ENCODE measurements around the gene NCOA5.
"Not testable (repeated sequence)": the region's sequence is repeated elsewhere in the genome, so short reads cannot be mapped to it uniquely, and the experiment has no call there.

NCOA5 gene

DNA sequence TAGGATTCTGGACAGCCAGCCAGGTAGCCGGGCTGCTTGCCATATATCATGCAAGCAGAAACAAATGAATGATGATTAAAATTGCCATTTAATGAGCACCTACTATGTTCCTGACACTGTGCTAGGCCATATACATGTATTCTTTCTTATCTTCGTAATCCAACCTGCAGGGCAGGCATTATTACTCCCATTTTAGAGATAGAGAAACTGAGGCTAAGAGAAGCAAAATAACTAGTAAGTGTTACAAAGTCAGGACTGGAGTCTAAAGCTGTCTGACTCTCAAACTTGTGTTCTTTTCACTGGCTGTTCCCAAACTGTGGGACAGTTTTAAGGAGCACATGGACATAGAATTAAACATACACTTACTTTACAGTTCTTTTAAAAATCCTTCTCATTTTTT is 30.4 kb upstream of the NCOA5 start:
- no peak for DNase-seq (ENCODE audit: low read depth)

DNA sequence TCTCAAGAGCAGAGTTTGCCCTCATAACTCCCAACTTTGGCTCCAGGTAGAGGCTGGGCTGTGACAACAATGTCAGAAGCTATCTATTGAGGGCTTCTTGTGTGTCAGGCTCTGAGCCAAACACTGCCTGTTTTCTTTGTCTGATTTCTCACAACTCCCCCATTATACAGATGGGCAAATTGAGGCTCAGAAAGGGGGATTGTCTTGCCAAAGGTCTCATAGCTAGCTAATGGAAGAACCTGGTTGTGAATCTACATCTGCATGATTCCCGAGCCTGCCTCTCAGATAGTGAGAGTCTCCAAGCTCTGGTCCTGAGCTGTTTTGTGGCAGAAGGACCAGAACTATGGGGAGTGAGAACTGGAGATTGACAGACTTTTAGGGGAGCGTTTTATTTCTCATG is 29.8 kb upstream of the NCOA5 start:
- DNase-seq (ENCODE audit: low read depth): no peak

DNA sequence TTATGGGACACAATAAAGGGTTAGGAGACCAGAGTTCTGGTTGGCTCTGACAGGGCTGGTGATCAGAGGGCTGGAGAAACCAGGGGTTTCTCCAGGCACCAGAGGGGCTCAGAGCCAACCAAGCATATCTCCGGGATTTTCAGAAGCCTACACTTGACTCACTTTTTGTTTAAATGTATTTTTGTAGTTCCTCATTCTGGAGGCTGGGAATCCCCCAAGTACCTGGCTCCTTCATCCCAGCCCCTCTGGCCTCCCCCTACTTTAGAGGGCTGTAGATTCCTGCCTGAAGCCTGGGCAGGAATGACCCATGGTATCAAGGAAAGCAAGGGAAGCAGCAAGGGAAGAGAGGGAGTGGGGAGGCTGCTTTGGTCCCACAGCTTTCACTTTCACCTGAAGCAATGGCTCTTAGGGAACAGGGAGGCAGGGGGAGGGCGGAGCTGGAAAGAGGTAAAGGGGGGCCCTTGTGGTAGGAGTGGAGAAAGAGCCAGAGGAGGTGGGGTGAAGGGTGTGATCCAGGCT is 29.3 kb upstream of the NCOA5 start:
- no peak for DNase-seq (ENCODE audit: low read depth)

DNA sequence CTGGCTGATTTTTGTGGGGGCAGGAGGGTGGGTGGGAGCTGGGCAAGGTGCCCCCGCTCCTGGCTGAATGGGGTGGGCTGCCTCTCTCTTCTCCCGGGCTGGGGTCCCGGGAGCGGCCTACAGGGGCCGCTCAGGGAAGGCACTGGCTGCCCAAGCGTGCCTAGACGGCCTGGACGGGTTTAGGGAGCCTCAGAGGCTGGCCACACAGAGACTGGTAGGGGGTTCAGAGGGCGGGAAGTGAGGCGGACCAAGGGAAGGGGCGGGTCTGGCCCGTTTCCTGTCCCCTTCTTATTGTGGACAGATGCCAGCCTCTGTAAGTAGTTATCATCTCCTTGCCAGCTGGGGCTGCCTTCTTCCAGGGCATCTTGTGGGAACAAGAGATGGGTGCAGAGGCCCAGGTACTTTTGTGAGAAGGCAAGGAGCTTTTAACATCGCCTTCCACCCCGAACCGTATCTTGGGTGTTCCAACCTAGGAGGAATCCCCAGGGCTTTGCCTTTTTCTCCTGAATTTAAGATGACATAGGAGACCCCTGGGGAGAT is 28.8 kb upstream of the NCOA5 start:
- no peak for DNase-seq (ENCODE audit: low read depth)

DNA sequence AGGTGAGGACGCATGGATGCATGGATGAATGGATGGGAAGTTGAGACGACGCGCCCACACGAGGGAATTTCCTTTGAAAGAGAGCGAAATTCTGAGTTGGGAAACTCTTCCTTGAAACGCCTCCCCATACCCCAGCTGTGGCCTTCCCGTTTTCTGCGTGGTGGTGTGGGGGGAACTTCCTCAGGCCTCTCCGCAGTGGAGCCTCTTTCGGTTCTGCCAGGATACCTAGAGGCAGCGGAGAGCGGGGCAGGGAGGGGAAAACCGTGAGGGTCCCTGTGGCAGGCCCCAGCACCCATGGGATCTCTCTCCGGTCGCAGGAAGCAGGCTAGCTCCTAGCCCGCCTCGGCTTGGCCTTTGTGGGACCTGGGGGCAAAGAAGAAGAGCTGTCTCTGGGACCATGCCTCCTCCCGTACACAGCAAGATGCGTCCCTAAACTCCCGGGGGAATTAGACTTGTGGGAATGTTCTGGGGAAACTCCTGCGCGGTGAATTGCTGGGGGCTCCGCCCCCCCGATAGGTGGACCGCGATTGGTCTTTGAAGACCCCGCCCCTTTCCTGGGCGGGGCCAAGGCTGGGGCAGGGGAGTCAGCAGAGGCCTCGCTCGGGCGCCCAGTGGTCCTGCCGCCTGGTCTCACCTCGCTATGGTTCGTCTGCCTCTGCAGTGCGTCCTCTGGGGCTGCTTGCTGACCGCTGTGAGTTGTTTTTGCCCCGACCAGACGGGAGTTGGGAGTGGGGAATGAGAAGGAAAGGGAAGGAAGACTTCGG is 28.1 kb upstream of the NCOA5 start, which contains the start of gene CD40:
TSS of gene CD40 (plus strand) at position 611 of the 764 bp plus-strand sequence. CDS start at position 641, 30 bp downstream.
- peak; percentile 71 for DNase-seq (ENCODE audit: low read depth)

DNA sequence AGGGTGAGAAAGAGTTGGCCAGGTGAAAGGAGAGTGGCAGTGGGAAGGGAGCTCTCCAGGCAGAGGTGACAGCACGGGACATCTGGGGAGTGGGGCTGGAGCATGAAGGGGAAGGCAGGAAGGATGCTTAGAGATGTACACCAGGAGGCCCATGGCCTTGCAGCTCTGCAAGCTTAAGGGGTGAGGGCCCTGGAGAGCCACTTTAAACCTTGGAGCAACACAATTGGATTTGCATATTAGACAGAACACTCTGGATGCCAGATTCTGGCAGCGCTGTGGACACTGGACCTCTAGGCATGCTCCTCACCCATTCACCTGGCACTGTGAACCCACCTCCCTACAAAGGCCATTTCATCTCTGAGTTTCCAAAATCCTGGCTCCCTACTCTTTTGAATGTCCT is 24.7 kb upstream of the NCOA5 start:
- no peak for DNase-seq (ENCODE audit: low read depth)

DNA sequence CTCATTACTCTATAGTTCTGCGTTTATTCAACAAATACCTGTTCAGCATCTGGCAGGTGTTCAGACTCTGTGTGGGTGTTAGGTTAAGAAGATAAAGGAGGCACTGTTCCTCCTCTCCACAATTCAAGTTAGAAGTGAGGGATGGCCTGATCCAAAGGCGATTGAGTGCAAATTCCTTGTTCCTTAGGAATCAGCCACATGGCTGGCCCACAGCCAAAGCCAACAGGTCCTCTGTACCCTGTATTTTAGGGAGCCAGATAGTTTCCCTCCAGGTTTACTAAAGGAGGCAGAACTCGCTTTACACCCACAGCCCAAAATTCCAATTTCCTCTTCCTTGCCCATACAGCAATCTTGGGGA is 23.3 kb upstream of the NCOA5 start:
- no peak for DNase-seq (ENCODE audit: low read depth)

DNA sequence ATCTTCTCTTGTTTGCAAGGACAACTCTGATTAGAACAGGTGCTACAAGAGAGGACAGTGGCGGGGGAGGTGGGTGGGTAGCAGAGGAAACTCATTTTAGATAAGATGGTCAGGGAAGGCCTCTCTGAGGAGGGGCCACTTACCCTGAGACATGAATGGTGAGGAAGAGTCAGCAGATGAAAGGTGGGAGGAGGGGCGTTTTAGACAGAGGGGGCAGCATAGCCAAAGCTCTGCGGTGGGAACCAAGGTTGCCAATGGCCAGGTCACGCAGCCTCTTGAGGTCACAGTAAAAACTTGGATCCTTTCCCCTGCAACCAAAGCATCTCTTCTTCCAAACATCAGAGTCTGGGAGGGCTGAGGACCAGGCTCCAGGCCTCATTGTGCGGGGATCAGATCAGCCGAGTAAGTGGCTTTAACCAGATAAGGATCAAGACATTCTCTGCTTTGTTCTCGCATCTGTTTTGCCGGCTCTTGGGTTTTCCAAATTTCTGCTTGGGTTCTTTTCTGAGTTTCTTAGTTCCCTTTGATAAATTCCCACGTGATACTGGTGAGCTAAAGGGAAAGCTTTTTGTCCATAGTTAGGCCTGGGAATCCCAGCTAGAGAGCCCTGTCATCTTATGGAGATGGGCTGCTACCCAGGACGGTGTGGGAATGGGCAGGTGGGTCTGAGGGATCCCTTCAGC is 22.8 kb upstream of the NCOA5 start:
- DNase-seq (ENCODE audit: low read depth): no peak

DNA sequence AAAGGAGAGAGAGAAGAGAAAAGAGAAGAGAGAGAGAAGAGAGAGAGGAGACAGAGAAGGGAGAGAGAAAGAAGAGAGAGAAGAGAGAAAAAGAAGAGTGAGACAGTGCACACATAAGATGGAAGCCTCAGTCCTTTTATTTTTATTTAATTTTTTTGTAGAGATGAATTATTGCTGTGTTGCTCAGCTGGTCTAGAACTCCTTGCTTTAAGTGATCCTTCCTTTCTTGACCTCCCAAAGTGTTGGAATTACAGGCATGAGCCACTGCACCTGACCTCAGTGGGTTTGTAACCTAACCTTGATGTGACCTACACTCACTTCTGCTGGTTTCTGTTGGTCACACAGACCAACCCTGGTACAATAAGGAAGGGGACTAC is 22.1 kb upstream of the NCOA5 start:
- DNase-seq (ENCODE audit: low read depth): no peak

DNA sequence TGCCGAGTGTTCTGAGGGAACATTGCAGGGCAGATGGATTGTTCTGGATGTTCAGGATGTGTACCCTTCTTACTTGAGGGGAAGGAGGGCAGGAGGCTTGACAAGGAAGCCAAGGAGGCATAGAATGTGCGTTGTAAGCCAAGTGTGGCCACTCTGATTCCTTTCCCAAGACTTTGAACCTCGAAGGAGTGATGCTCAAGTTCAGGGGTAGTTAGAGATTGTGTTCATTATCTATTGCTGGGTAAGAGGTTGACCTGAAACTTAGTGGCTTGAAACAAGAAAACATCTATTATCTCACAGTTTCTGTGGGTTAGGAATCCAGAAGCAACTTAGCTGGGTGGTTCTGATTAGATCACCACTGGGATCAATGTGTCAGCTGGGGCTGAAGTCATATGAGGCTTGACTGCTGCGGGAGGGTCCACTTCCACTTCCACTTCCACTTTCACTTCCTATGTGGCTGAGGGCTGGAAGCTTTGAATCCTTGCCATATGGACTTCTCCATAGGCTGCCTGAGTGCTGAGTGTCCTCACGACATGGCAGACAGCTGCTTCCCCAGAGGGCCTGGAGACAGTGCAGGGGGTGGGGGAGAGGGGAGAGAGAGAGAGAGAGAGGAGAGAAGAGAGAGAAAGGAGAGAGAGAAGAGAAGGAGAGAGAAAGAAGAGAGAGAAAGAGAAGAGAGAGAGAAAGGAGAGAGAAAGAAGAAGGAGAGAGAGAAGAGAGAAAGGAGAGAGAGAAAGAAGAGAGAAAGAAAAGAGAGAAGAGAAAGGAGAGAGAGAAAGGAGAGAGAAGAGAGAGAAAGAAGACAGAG is 21.5 kb upstream of the NCOA5 start:
- no peak for DNase-seq (ENCODE audit: low read depth)

DNA sequence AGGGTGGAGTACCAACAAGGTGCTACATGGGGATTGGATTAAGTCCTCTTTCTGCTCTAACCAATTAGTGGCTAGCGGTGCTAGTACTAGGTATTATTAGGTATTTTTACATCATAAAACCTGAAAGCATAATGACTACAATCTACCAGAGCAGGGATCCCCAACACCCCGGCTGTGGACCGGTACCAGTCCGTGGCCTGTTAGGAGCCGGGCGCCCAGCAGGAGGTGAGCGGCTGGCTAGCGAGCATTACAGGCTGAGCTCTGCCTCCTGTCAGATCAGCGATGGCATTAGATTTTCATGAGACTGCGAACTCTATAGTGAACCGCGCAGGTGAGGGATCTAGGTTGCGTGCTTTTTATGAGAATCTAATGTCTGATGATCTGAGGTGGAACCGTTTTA is 19.2 kb upstream of the NCOA5 start:
- DNase-seq (ENCODE audit: low read depth): no peak

DNA sequence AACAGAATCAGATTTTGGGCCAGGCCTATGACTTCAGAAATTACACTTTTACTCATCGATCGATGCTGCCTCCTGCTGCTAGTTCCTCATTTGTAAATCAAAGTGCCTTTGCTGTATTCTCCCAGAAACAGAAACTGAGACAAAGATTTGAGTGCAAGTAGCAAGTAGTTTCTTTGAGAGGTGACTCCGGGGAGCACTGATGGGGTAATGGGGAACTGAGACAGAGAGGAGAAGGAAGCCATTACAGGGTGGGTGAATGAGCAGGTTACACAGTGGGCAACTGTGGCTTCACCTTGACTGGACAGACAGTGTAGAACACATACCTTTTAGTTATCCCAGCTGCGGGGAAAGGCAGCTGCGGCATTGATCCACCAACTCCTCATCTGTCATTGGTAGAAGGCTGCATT is 18.7 kb upstream of the NCOA5 start:
- no peak for DNase-seq (ENCODE audit: low read depth)

DNA sequence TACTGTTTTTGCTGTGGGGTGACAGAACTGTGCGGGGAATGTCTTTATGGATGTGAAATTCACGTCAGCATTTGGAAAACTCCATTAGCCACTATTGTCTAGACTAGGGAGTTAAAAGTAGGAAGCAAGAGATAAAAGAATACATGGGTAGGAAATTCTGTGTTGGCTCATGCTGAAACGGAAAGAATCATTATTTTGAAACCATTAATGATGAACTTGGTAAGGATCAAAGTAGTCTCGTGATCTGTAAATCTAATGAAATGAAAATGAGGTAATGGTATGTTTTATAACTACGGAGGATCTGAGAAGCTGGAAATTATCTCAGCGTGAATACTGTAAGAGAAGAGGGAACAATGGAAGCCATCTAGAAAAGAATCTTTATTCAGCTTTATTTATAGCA is 17.3 kb upstream of the NCOA5 start:
- no peak for DNase-seq (ENCODE audit: low read depth)

DNA sequence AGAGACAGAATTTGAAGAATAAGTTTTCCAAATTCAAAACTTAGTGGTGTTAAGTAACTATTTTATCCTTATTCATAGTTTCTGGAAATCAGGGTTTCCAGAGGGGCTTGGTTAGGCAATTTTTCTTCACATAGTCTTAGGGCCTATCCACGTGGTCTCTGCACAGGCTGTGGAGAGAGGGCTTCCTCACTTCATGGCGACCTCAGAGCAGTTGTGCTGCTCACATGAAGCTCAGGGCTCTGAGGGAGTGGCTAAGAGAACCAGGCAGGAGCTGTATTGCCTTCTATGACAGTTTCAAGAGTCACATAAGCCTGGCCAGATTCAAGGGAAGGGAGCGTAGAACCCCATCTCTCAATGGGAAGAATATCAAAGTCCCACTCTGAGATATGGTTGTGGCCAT is 14.5 kb upstream of the NCOA5 start:
- no peak for DNase-seq (ENCODE audit: low read depth)

DNA sequence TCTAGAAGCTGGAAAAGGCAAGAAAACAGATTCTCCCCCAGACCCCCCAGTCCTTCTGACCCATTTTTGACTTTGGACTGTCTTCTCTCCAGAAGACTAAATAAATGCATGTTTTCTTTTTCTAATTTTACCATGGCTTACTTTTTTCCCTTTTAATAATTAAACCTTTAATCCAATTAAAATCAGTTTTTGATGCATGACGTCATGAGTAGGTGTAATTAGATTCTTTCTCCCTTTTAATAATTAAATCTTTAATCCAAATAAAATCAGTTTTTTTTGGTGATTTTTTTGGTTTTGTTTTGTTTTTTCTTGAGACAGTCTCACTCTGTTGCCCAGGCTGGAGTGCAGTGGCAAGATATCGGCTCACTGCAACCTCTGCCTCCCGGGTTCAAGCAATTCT is 13.2 kb upstream of the NCOA5 start:
- DNase-seq (ENCODE audit: low read depth): no peak

DNA sequence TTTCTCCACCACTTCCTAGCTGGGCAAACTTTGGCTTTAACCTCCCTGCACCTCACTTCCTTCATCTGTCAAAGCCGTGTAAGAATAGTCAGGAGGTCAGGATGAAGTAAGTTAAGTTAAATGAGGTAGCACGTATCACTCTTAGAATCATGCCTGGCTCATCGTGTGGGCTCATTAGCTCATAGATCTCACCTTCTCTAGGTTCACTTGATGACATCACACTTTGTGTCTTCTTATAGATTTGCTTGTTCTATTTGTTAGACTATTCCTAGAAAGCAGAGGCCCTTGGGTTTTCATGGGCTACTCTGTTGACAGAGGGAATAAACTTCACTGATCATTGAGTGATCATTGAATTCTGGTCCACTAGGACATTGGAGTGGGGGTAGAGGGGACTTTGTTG is 12.2 kb upstream of the NCOA5 start:
- DNase-seq (ENCODE audit: low read depth): no peak

DNA sequence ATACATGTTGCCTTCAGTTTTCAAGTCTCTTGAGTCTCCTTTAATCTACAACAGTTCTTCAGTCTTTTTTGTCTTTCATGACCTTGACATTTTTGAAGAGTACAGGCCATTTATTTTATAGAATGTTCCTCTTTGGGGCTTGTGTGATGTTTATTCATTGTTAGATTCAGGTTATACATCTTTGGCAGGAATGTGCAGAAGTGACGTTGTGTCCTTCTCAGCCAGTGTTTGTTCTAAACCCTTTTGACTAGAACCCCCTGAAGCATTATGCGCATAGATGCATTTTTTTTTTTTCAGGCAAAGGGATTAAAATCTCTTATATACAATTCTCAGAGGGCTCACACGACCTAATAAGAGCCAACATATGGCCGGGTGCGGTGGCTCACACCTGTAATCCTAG is 11.2 kb upstream of the NCOA5 start:
- no peak for DNase-seq (ENCODE audit: low read depth)

DNA sequence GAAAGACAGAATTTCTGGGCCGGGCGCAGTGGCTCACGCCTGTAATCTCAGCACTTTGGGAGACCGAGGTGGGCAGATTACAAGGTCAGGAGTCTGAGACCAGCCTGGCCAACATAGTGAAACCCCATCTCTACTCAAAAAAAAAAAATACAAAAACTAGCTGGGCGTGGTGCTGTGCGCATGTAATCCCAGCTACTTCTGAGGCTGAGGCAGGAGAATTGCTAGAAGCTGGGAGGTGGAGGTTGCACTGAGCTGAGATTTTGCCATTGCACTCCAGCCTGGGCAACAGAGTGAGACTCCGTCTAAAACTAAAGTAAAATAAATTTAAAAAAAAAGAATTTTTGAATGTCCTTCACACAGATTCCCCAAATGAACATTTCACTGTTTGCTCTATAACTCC is 10.7 kb upstream of the NCOA5 start:
- DNase-seq (ENCODE audit: low read depth): not testable (repeated sequence)

DNA sequence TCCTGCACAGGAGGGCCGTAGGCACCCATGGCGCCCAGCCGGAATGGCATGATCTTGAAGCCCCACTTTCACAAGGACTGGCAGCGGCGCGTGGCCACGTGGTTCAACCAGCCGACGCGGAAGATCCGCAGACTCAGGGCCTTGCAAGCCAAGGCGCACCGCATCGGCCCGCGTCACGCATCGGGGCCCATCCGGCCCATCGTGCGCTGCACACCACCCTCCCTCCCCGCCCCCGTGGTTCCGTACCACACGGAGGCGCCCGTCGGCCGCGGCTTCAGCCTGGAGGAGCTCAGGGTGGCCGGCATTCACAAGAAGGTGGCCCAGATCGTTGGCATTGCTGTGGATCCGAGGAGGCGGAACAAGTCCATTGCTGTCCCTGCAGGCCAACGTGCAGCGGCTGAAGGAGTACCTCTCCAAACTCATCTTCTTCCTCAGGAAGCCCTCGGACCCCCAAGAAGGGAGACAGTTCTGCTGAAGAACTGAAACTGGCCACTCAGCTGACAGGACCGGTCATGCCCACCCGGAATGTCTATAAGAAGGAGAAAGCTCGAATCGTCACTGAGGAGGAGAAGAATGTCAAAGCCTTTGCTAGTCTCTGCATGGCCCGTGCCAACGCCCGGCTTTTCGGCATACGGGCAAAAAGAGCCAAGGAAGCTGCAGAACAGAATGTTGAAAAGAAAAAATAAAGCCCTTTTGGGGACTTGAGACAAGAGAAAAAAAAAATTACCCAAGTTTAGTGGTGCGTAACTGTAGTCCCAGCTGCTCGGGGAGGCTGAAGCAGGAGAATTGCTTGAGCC is 9.9 kb upstream of the NCOA5 start:
- no peak for DNase-seq (ENCODE audit: low read depth)

DNA sequence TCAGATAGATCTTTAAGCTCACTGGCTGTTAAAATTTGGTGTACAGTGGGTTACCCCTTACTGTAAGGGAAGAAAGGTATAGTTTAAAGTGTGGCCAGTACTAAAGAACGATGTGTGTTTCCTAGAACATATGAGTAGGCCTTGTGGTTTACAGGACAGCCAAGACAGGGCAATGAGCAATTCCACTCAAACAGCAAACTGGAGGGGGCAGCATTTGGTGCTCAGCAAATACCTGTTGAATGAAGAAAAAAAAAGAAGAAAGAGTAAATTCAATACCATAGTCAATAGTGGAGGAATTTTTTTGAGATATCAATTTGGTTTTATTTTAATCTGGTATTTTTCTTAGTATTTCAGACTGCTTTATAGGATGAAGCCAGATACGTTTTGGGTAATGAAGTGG is 3.8 kb upstream of the NCOA5 start:
- no peak for DNase-seq (ENCODE audit: low read depth)

DNA sequence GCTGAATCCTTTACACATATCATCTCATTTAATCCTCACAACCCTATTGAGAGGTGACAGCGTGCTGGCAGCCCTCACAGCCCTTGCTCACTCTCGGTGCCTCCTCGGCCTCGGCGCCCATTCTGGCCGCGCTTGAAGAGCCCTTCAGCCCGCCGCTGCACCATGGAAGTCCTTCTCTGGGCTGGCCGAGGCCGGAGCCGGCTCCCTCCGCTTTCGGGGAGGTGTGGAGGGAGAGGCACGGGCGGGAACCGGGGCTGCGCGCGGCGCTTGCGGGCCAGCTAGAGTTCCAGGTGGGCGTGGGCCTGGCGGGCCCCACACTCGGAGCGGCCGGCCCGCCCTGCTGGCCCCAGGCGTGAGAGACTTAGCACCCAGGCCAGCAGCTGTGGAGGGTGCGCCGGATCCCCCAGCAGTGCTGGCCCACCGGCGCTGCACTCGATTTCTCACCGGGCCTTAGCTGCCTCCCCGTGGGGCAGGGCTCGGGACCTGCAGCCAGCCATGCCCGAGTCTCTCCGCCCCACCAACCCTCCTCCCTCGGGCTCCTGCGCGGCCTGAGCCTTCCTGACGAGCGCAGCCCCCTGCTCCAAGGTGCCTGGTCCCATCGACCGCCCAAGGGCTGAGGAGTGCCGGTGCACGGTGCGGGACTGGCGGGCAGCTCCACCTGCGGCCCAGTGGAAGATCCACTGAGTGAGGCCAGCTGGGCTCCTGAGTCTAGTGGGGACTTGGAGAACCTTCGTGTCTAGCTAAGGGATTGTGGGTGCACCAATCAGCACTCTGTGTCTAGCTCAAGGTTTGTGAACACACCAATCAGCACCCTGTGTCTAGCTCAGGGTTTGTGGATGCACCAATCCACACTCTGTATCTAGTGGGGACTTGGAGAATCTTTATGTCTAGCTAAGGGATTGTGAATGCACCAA is 2.1 kb upstream of the NCOA5 start:
- DNase-seq (ENCODE audit: low read depth): not testable (repeated sequence)
